Gastrocnemius medialis (tissue), 4 donors: Measurements from ENCODE around the gene ELMO1.

ENCODE experiments used
- POLR2A ChIP-seq, 2 donors: fragments of 450-650 bp; IDR thresholded peaks; one replicate each; pipeline ENCODE4 v1.6.1; 2017; ENCODE audit warnings: antibody characterized with exemption in 2 of 2, mild to moderate bottlenecking in 2 of 2, moderate library complexity in 2 of 2
- TF ChIP-seq, protein P1 (sequence below), 5 experiments: fragments of 450-650 bp in 3 of 5; fragments of 200-600 bp in 2 of 5; sonication (generic) in 2 of 5; IDR thresholded peaks in 4 of 5; conservative IDR thresholded peaks in 1 of 5; 1 replicate in 4 of 5; 2 replicates in 1 of 5; pipeline ENCODE4 v1.5.1; 2016 to 2019; ENCODE audit warnings: antibody characterized with exemption in 5 of 5, mild to moderate bottlenecking in 3 of 5, moderate library complexity in 3 of 5

DNA sequence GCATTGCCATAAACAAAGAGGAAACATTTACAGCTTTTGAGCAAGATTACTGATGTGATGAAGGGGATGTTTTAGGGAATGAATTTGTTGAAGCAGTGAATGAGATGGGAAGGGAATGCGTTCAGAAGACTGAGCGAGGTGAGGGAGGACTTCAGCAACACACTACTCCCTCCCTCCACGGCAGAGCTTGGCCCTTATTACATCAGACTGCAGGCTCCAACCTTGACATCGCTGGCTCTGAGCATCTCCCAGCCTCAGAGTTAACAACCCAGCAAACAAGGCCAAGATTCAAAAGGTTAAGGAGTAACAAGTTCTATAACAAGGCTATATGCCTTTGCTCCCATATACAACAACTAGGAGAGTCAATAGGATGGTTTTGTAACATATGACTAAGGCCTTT, 164.4 kb downstream of the ELMO1 start:
- no peak for TF ChIP-seq POLR2A (IDR thresholded peaks at IDR 0.05)
- TF ChIP-seq, protein P1, sequence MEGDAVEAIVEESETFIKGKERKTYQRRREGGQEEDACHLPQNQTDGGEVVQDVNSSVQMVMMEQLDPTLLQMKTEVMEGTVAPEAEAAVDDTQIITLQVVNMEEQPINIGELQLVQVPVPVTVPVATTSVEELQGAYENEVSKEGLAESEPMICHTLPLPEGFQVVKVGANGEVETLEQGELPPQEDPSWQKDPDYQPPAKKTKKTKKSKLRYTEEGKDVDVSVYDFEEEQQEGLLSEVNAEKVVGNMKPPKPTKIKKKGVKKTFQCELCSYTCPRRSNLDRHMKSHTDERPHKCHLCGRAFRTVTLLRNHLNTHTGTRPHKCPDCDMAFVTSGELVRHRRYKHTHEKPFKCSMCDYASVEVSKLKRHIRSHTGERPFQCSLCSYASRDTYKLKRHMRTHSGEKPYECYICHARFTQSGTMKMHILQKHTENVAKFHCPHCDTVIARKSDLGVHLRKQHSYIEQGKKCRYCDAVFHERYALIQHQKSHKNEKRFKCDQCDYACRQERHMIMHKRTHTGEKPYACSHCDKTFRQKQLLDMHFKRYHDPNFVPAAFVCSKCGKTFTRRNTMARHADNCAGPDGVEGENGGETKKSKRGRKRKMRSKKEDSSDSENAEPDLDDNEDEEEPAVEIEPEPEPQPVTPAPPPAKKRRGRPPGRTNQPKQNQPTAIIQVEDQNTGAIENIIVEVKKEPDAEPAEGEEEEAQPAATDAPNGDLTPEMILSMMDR (IDR thresholded peaks at IDR 0.05 in 4 of 5, conservative IDR thresholded peaks at IDR 0.05 in 1 of 5) = no peak
